Panc1 (cell line): ENCODE results near the gene PEDS1. TPM values are rescaled to one million over a fixed set of nuclear protein-coding genes. Genes with fewer than 3 reads are reported as not detected.

ENCODE experiments used
- ATAC-seq: fragments of 200-7000 bp; cut with Tn5 transposase; 2 replicates; pipeline ENCODE4 v1.9.1; 2020; ENCODE audit warnings: mild to moderate bottlenecking, moderate library complexity
- BruUV-seq: library from RNA; stranded (reverse); fragments of 400-500 nt; replicated peaks from 2 replicates; lab custom pipeline; 2021; lab: Mats Ljungman, UMichigan
- CTCF ChIA-PET: fragments of 300-600 bp; sonication (Branson Sonifier 250); formaldehyde crosslinking; loops from one replicate; lab custom pipeline; 2022; ENCODE audit warnings: antibody characterized with exemption; lab: Charles Lee
- POLR2A ChIA-PET: fragments of 300-600 bp; sonication (Branson Sonifier 250); formaldehyde crosslinking; loops from one replicate; lab custom pipeline; 2022; ENCODE audit warnings: antibody characterized with exemption; lab: Charles Lee
- DNase-seq: peaks from one replicate; pipeline ENCODE4 v3.0.0-alpha.2; 2010; ENCODE audit warnings: low read depth, low spot score
- H3K27ac ChIP-seq: 2 replicates; pipeline ENCODE4 v1.5.1; 2011; ENCODE audit warnings: mild to moderate bottlenecking, low read length, inconsistent platforms
- H3K27me3 ChIP-seq: fragments of 200-500 bp; sonication (Bioruptor generic); 2 replicates; pipeline ENCODE4 v1.6.0; 2014; ENCODE audit warnings: low read length, inconsistent platforms; ENCODE audit not compliant: control insufficient read depth, insufficient read depth
- H3K36me3 ChIP-seq: fragments of 200-500 bp; sonication (Bioruptor generic); 2 replicates; pipeline ENCODE4 v1.5.1; 2014; ENCODE audit warnings: inconsistent platforms, mild to moderate bottlenecking, low read length, moderate library complexity; ENCODE audit not compliant: control insufficient read depth, insufficient read depth
- H3K4me1 ChIP-seq: 2 replicates; pipeline ENCODE4 v1.5.1; 2011; ENCODE audit warnings: inconsistent platforms, mild to moderate bottlenecking, low read length, moderate library complexity; ENCODE audit not compliant: control insufficient read depth, insufficient read depth
- H3K4me3 ChIP-seq, 2 experiments: 2 replicates each; pipeline ENCODE4 v1.5.1; 2011 to 2012; ENCODE audit warnings: low read depth in 2 of 2, low read length in 2 of 2, mild to moderate bottlenecking in 2 of 2, inconsistent platforms in 1 of 2, moderate library complexity in 1 of 2
- H3K9me3 ChIP-seq: fragments of 200-500 bp; sonication (Bioruptor generic); 2 replicates; pipeline ENCODE4 v1.5.1; 2014; ENCODE audit warnings: low read depth, mild to moderate bottlenecking, inconsistent platforms, low read length, moderate library complexity; ENCODE audit not compliant: control insufficient read depth, insufficient read depth
- CTCF ChIP-seq: fragments of 450-650 bp; IDR thresholded peaks from 2 replicates; pipeline ENCODE4 v1.5.1; 2017; ENCODE audit warnings: mild to moderate bottlenecking
- POLR2AphosphoS5 ChIP-seq: IDR thresholded peaks from 2 replicates; pipeline ENCODE4 v1.6.1; 2012; ENCODE audit warnings: mild to moderate bottlenecking, low read depth, low read length, moderate library complexity
- SIN3A ChIP-seq: IDR thresholded peaks from 2 replicates; pipeline ENCODE4 v1.6.1; 2012; ENCODE audit warnings: low read depth, mild to moderate bottlenecking, low read length, moderate library complexity, borderline replicate concordance; ENCODE audit not compliant: insufficient read depth
- TCF7L2 ChIP-seq: IDR thresholded peaks from 2 replicates; pipeline ENCODE4 v1.6.1; 2011; ENCODE audit warnings: mild to moderate bottlenecking, low read depth, low read length, inconsistent platforms
- in situ Hi-C: cut with HindIII; loops from 2 replicates; pipeline ENCODE4 v1.10.0; 2016; ENCODE audit warnings: low sequenced_read_pairs, low pct_unique_long_range_greater_than_20kb
- intact Hi-C: fragments of 100-400 bp; cut with micrococcal nuclease; formaldehyde crosslinking; loops from one replicate; pipeline ENCODE4 v1.10.0; 2022; ENCODE audit not compliant: unreplicated experiment
- total RNA-seq: library from RNA; stranded (reverse); gene quantifications from one replicate; pipeline ENCODE4 v1.2.1, GENCODE V29; 2021; ENCODE audit not compliant: unreplicated experiment
- TF ChIP-seq, protein P1 (sequence below), 2 experiments: IDR thresholded peaks; 2 replicates each; pipeline ENCODE4 v1.6.1; 2011 to 2012; ENCODE audit warnings: low read depth in 2 of 2, control low read depth in 1 of 2, low read length in 1 of 2, mild to moderate bottlenecking in 1 of 2, moderate library complexity in 1 of 2; ENCODE audit not compliant: insufficient read depth in 1 of 2

The PEDS1 gene
- total RNA-seq, 1 experiment from 2014 or later, result 88.9 TPM

DNA sequence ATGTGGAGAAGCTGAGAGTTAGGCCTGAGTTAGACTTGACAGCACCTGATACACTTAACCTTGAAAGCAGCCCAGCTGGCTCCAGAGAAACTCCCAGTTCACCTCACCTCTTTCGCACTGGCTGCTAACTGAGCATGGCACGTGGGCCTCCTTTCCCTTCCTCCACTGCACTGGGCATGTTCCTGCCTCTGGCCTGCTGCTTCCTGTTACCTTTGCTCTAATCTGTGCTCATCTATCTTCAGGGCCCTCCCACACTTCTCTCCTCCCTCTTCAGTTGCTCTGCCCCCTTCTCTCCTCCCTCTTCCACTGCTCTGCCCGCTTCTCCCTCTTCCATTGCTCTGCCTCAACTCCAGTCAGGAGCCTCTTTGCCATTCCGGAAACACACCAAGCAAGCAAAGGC is 26.9 kb downstream of the PEDS1 start:
- CTCF ChIA-PET, result no interaction called here
- TF ChIP-seq, protein P1, sequence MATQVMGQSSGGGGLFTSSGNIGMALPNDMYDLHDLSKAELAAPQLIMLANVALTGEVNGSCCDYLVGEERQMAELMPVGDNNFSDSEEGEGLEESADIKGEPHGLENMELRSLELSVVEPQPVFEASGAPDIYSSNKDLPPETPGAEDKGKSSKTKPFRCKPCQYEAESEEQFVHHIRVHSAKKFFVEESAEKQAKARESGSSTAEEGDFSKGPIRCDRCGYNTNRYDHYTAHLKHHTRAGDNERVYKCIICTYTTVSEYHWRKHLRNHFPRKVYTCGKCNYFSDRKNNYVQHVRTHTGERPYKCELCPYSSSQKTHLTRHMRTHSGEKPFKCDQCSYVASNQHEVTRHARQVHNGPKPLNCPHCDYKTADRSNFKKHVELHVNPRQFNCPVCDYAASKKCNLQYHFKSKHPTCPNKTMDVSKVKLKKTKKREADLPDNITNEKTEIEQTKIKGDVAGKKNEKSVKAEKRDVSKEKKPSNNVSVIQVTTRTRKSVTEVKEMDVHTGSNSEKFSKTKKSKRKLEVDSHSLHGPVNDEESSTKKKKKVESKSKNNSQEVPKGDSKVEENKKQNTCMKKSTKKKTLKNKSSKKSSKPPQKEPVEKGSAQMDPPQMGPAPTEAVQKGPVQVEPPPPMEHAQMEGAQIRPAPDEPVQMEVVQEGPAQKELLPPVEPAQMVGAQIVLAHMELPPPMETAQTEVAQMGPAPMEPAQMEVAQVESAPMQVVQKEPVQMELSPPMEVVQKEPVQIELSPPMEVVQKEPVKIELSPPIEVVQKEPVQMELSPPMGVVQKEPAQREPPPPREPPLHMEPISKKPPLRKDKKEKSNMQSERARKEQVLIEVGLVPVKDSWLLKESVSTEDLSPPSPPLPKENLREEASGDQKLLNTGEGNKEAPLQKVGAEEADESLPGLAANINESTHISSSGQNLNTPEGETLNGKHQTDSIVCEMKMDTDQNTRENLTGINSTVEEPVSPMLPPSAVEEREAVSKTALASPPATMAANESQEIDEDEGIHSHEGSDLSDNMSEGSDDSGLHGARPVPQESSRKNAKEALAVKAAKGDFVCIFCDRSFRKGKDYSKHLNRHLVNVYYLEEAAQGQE (IDR thresholded peaks at IDR 0.05; ENCODE audit: insufficient read depth in 1 of 2, low read depth in 2 of 2, low read length in 1 of 2), result no peak
- TF ChIP-seq TCF7L2, result no peak
- no peak for TF ChIP-seq SIN3A
- TF ChIP-seq CTCF, result no peak
- no peak; the same call in 1 of the 2 replicates for TF ChIP-seq POLR2AphosphoS5
- peaks cover 13% of the 10 kb centered on the region for H3K4me1 ChIP-seq
- H3K27ac ChIP-seq, result peak overlapping the region; percentile 14
- POLR2A ChIA-PET, result no interaction called here
- intact Hi-C loops, result no loop called here
- no peaks in the 10 kb centered on the region for H3K27me3 ChIP-seq
- DNase-seq (no peak), ATAC-seq (no peak; the same call in 1 of the 2 replicates)
- in situ Hi-C loops, result no loop called here
- no peak overlapping the region for H3K4me3 ChIP-seq
- H3K36me3 ChIP-seq, result peaks cover 31% of the 10 kb centered on the region
- H3K9me3 ChIP-seq, result no peaks in the 10 kb centered on the region
- TSS peak; percentile 63 for BruUV-seq

DNA sequence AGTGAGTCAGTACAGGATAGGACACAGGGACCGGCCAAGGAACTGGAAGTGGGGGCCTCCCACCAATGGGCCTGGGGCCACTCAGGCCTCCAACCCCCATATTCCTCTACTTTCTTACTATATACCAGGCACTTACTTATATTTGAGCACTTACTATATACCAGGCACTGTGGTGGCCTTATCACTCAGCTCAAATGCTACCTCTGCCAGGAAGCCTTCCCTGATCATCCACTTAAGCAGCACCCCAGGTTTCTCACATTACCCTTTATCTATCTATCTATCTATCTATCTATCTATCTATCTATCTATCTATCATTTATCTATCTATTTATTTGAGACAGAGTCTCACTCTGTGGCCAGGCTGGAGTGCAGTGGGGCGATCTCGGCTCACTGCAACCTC is 28.2 kb downstream of the PEDS1 start:
- H3K9me3 ChIP-seq, result no peaks in the 10 kb centered on the region
- CTCF ChIA-PET, result no interaction called here
- peaks cover 19% of the 10 kb centered on the region for H3K4me1 ChIP-seq
- in situ Hi-C loops (no loop called here), intact Hi-C loops (no loop called here)
- H3K4me3 ChIP-seq, result no peak overlapping the region
- POLR2A ChIA-PET, result no interaction called here
- no peak overlapping the region for H3K27ac ChIP-seq
- TF ChIP-seq, protein P1 (IDR thresholded peaks at IDR 0.05; ENCODE audit: insufficient read depth in 1 of 2, low read depth in 2 of 2, low read length in 1 of 2), result no peak
- TF ChIP-seq POLR2AphosphoS5 (peak; percentile 31; the same call in 1 of the 2 replicates), TCF7L2 (no peak), SIN3A (no peak), CTCF (no peak)
- ATAC-seq (no peak), DNase-seq (no peak)
- BruUV-seq, result no TSS peak
- H3K27me3 ChIP-seq, result no peaks in the 10 kb centered on the region
- peaks cover 26% of the 10 kb centered on the region for H3K36me3 ChIP-seq
